ENCODE measurements around the gene HSD11B2. TPM values are rescaled to one million over a fixed set of nuclear protein-coding genes. Genes with fewer than 3 reads are reported as not detected.
A peak's percentile ranks its signal among the peaks of the same experiment; 100 is the strongest.

Gene HSD11B2
- total RNA-seq, 1 donor from 2014 or later: 5.2 TPM

GRCh38 chr16:67441271-67441753, 10.4 kb downstream of the HSD11B2 start:
- no peak overlapping the region for H3K4me3 Mint-ChIP-seq
- H3K9me3 Mint-ChIP-seq: no peaks in the 10 kb centered on the region
- H3K27ac Mint-ChIP-seq: no peak overlapping the region
- no peak for DNase-seq
- intact Hi-C loops (cut with micrococcal nuclease): no loop called here
- peaks cover 7% of the 10 kb centered on the region for H3K36me3 Mint-ChIP-seq (ENCODE audit: low read depth)
- H3K27me3 Mint-ChIP-seq: no peaks in the 10 kb centered on the region
- peaks cover 2% of the 10 kb centered on the region for H3K4me1 Mint-ChIP-seq

- intact Hi-C loops (cut with micrococcal nuclease): no loop called here
- no peak for DNase-seq
- H3K27me3 Mint-ChIP-seq: no peaks in the 10 kb centered on the region
- peaks cover 7% of the 10 kb centered on the region for H3K36me3 Mint-ChIP-seq (ENCODE audit: low read depth)
- H3K9me3 Mint-ChIP-seq: no peaks in the 10 kb centered on the region
- no peak overlapping the region for H3K27ac Mint-ChIP-seq
- peaks cover 2% of the 10 kb centered on the region for H3K4me1 Mint-ChIP-seq
- H3K4me3 Mint-ChIP-seq: no peak overlapping the region
Observed at GRCh38 chr16:67441907-67442306, 11.0 kb downstream of the HSD11B2 start.

GRCh38 chr16:67442581-67443255, 11.8 kb downstream of the HSD11B2 start:
- Mint-ChIP-seq H3K36me3 (ENCODE audit: low read depth) (peaks cover 5% of the 10 kb centered on the region), H3K27me3 (no peaks in the 10 kb centered on the region), H3K4me1 (peaks cover 1% of the 10 kb centered on the region), H3K4me3 (no peak overlapping the region), H3K9me3 (no peaks in the 10 kb centered on the region), H3K27ac (no peak overlapping the region)
- DNase-seq: no peak
- intact Hi-C loops (cut with micrococcal nuclease): no loop called here

GRCh38 chr16:67443265-67443664, 12.3 kb downstream of the HSD11B2 start:
- intact Hi-C loops (cut with micrococcal nuclease): no loop called here
- Mint-ChIP-seq H3K9me3 (no peaks in the 10 kb centered on the region), H3K36me3 (ENCODE audit: low read depth) (peaks cover 4% of the 10 kb centered on the region), H3K4me1 (no peaks in the 10 kb centered on the region), H3K27me3 (no peaks in the 10 kb centered on the region), H3K27ac (no peak overlapping the region), H3K4me3 (no peak overlapping the region)
- no peak for DNase-seq

GRCh38 chr16:67444259-67445125, 13.6 kb downstream of the HSD11B2 start:
- no peak overlapping the region for H3K4me3 Mint-ChIP-seq

GRCh38 chr16:67445126-67445426, 14.2 kb downstream of the HSD11B2 start:
- no peak for DNase-seq
- H3K36me3 Mint-ChIP-seq (ENCODE audit: low read depth): peaks cover 2% of the 10 kb centered on the region
- H3K4me1 Mint-ChIP-seq: no peaks in the 10 kb centered on the region
- no peaks in the 10 kb centered on the region for H3K27me3 Mint-ChIP-seq
- no peaks in the 10 kb centered on the region for H3K9me3 Mint-ChIP-seq
- intact Hi-C loops (cut with micrococcal nuclease): no loop called here
- H3K4me3 Mint-ChIP-seq: no peak overlapping the region
- H3K27ac Mint-ChIP-seq: no peak overlapping the region

More at GRCh38 chr16:67444259-67445125, 13.6 kb downstream of the HSD11B2 start:
- Mint-ChIP-seq H3K27ac (no peak overlapping the region), H3K4me1 (no peaks in the 10 kb centered on the region), H3K36me3 (ENCODE audit: low read depth) (peaks cover 3% of the 10 kb centered on the region), H3K27me3 (no peaks in the 10 kb centered on the region), H3K9me3 (no peaks in the 10 kb centered on the region)
- DNase-seq: no peak
- intact Hi-C loops (cut with micrococcal nuclease): no loop called here

GRCh38 chr16:67445441-67445912, 14.6 kb downstream of the HSD11B2 start:
- H3K36me3 Mint-ChIP-seq (ENCODE audit: low read depth): peaks cover 2% of the 10 kb centered on the region
- no peak overlapping the region for H3K27ac Mint-ChIP-seq

GRCh38 chr16:67445913-67446907, 15.3 kb downstream of the HSD11B2 start:
- Mint-ChIP-seq H3K36me3 (ENCODE audit: low read depth) (peaks cover 2% of the 10 kb centered on the region), H3K27me3 (no peaks in the 10 kb centered on the region), H3K4me1 (no peaks in the 10 kb centered on the region), H3K27ac (no peak overlapping the region), H3K9me3 (no peaks in the 10 kb centered on the region), H3K4me3 (no peak overlapping the region)
- intact Hi-C loops (cut with micrococcal nuclease): no loop called here
- DNase-seq: no peak

More at GRCh38 chr16:67445441-67445912, 14.6 kb downstream of the HSD11B2 start:
- no peaks in the 10 kb centered on the region for H3K9me3 Mint-ChIP-seq
- intact Hi-C loops (cut with micrococcal nuclease): no loop called here
- DNase-seq: no peak
- H3K4me3 Mint-ChIP-seq: no peak overlapping the region
- H3K27me3 Mint-ChIP-seq: no peaks in the 10 kb centered on the region
- no peaks in the 10 kb centered on the region for H3K4me1 Mint-ChIP-seq

GRCh38 chr16:67446968-67447507, 16.1 kb downstream of the HSD11B2 start:
- Mint-ChIP-seq H3K27me3 (no peaks in the 10 kb centered on the region), H3K9me3 (no peaks in the 10 kb centered on the region), H3K27ac (no peak overlapping the region), H3K4me1 (no peaks in the 10 kb centered on the region), H3K36me3 (ENCODE audit: low read depth) (peaks cover 2% of the 10 kb centered on the region), H3K4me3 (no peak overlapping the region)
- intact Hi-C loops (cut with micrococcal nuclease): loop anchor here (1.0 kb wide), 1 partner anchor 19 kb away; no protein-coding TSS in a partner anchor
- no peak for DNase-seq

GRCh38 chr16:67447508-67448076, 16.7 kb downstream of the HSD11B2 start:
- H3K27me3 Mint-ChIP-seq: no peaks in the 10 kb centered on the region
- H3K27ac Mint-ChIP-seq: no peak overlapping the region

GRCh38 chr16:67448580-67448979, 17.7 kb downstream of the HSD11B2 start:
- Mint-ChIP-seq H3K27ac (no peak overlapping the region), H3K36me3 (ENCODE audit: low read depth) (peaks cover 2% of the 10 kb centered on the region)

More at GRCh38 chr16:67447508-67448076, 16.7 kb downstream of the HSD11B2 start:
- peaks cover 2% of the 10 kb centered on the region for H3K36me3 Mint-ChIP-seq (ENCODE audit: low read depth)
- DNase-seq: peak; percentile 93
- H3K9me3 Mint-ChIP-seq: no peaks in the 10 kb centered on the region
- H3K4me3 Mint-ChIP-seq: no peak overlapping the region
- H3K4me1 Mint-ChIP-seq: no peaks in the 10 kb centered on the region
- intact Hi-C loops (cut with micrococcal nuclease): loop anchor here (1.0 kb wide), 1 partner anchor 19 kb away; no protein-coding TSS in a partner anchor

GRCh38 chr16:67449336-67449735, 18.4 kb downstream of the HSD11B2 start:
- Mint-ChIP-seq H3K4me3 (no peak overlapping the region), H3K27ac (no peak overlapping the region), H3K27me3 (no peaks in the 10 kb centered on the region), H3K36me3 (ENCODE audit: low read depth) (peaks cover 2% of the 10 kb centered on the region), H3K9me3 (no peaks in the 10 kb centered on the region), H3K4me1 (peaks cover 1% of the 10 kb centered on the region)
- no peak for DNase-seq
- intact Hi-C loops (cut with micrococcal nuclease): no loop called here

More at GRCh38 chr16:67448580-67448979, 17.7 kb downstream of the HSD11B2 start:
- no peaks in the 10 kb centered on the region for H3K27me3 Mint-ChIP-seq
- no peak overlapping the region for H3K4me3 Mint-ChIP-seq
- no peak for DNase-seq
- intact Hi-C loops (cut with micrococcal nuclease): no loop called here
- H3K4me1 Mint-ChIP-seq: peaks cover 1% of the 10 kb centered on the region
- H3K9me3 Mint-ChIP-seq: no peaks in the 10 kb centered on the region

GRCh38 chr16:67449739-67450138, 18.8 kb downstream of the HSD11B2 start:
- no peak overlapping the region for H3K4me3 Mint-ChIP-seq
- H3K4me1 Mint-ChIP-seq: peaks cover 1% of the 10 kb centered on the region
- no peaks in the 10 kb centered on the region for H3K9me3 Mint-ChIP-seq
- intact Hi-C loops (cut with micrococcal nuclease): no loop called here
- no peak for DNase-seq
- H3K27me3 Mint-ChIP-seq: no peaks in the 10 kb centered on the region
- no peak overlapping the region for H3K27ac Mint-ChIP-seq
- H3K36me3 Mint-ChIP-seq (ENCODE audit: low read depth): peaks cover 2% of the 10 kb centered on the region
